ENCODE data around the gene CHRFAM7A.
"Not testable (repeated sequence)": the region's sequence is repeated elsewhere in the genome, so short reads cannot be mapped to it uniquely, and the experiment has no call there.

GRCh38 chr15:30349803-30350202 lies 43.5 kb downstream of the CHRFAM7A start:
- not testable (repeated sequence) for TF ChIP-seq EZH2 (IDR thresholded peaks at IDR 0.05; ENCODE audit: insufficient read depth, poor library complexity, severe bottlenecking); EZH2phosphoT487 (IDR thresholded peaks at IDR 0.05; ENCODE audit: insufficient read depth, low read depth)
